GM04504 (cell line): Measurements from ENCODE around the gene RNF34.
"Not testable (repeated sequence)": the region's sequence is repeated elsewhere in the genome, so short reads cannot be mapped to it uniquely, and the experiment has no call there.

Experiments
- DNase-seq: peaks from one replicate; pipeline ENCODE4 v3.0.0-alpha.2; 2012; ENCODE audit warnings: low read depth

RNF34 gene

GRCh38 chr12:121399391-121400331 is at the start of gene RNF34:
Gene RNF34, plus strand, starts transcription at chr12:121400118. Its CDS starts 95 bp downstream, at chr12:121400213.
- peak; percentile 96 for DNase-seq

GRCh38 chr12:121351820-121352681 is 47.9 kb upstream of the RNF34 start, which contains the start of gene ANAPC5:
Gene ANAPC5, minus strand, starts transcription at chr12:121352411. Its CDS starts 71 bp downstream, at chr12:121352340.
- peak; percentile 99 for DNase-seq

GRCh38 chr12:121352682-121353018 is 47.3 kb upstream of the RNF34 start:
- DNase-seq: no peak

- DNase-seq: no peak
Measured at GRCh38 chr12:121355818-121356217, 44.1 kb upstream of the RNF34 start.

GRCh38 chr12:121356657-121357056 is 43.3 kb upstream of the RNF34 start:
- no peak for DNase-seq

- no peak for DNase-seq
Measured at GRCh38 chr12:121357331-121357730, 42.6 kb upstream of the RNF34 start.

GRCh38 chr12:121358073-121358472 is 41.8 kb upstream of the RNF34 start:
- no peak for DNase-seq

- DNase-seq: no peak
Measured at GRCh38 chr12:121364683-121365121, 35.2 kb upstream of the RNF34 start.

- no peak for DNase-seq
Measured at GRCh38 chr12:121365416-121366062, 34.4 kb upstream of the RNF34 start.

GRCh38 chr12:121366063-121366459 is 33.9 kb upstream of the RNF34 start:
- DNase-seq: no peak

- no peak for DNase-seq
Measured at GRCh38 chr12:121371404-121371803, 28.5 kb upstream of the RNF34 start.

- DNase-seq: no peak
Measured at GRCh38 chr12:121373755-121374154, 26.2 kb upstream of the RNF34 start.

GRCh38 chr12:121374336-121374735 is 25.6 kb upstream of the RNF34 start:
- DNase-seq: not testable (repeated sequence)

GRCh38 chr12:121374945-121375584 is 24.9 kb upstream of the RNF34 start:
- not testable (repeated sequence) for DNase-seq

- DNase-seq: no peak
Measured at GRCh38 chr12:121376754-121377697, 22.9 kb upstream of the RNF34 start.

- DNase-seq: no peak
Measured at GRCh38 chr12:121378736-121379135, 21.2 kb upstream of the RNF34 start.

GRCh38 chr12:121379945-121380344 is 20.0 kb upstream of the RNF34 start:
- DNase-seq: no peak

GRCh38 chr12:121383601-121384021 is 16.3 kb upstream of the RNF34 start:
- DNase-seq: no peak

GRCh38 chr12:121384891-121385290 is 15.0 kb upstream of the RNF34 start:
- not testable (repeated sequence) for DNase-seq

- DNase-seq: peak; percentile 68
Measured at GRCh38 chr12:121388421-121388981, 11.4 kb upstream of the RNF34 start.
